Neutrophil (primary cell): Measurements from ENCODE around the gene WNK2.

Source experiments
- H3K27ac ChIP-seq: fragments of 200-600 bp; sonication (generic); 2 replicates; pipeline ENCODE4 v1.5.1; 2016; ENCODE audit warnings: mild to moderate bottlenecking, moderate library complexity
- H3K27me3 ChIP-seq: fragments of 200-600 bp; sonication (generic); 2 replicates; pipeline ENCODE4 v1.6.0; 2016; ENCODE audit warnings: mild to moderate bottlenecking
- H3K36me3 ChIP-seq: fragments of 200-600 bp; sonication (generic); 2 replicates; pipeline ENCODE4 v1.5.1; 2017
- H3K4me1 ChIP-seq, 2 experiments: fragments of 200-600 bp in 1 of 2; sonication (generic) in 1 of 2; 1 replicate in 1 of 2; 2 replicates in 1 of 2; pipeline versions ENCODE4 v1.5.1 to v1.6.1; 2013 to 2016; ENCODE audit warnings: low read depth in 1 of 2, low read length in 1 of 2, mild to moderate bottlenecking in 1 of 2, moderate library complexity in 1 of 2; ENCODE audit not compliant: control insufficient read depth in 1 of 2, insufficient read depth in 1 of 2
- H3K4me3 ChIP-seq, 2 experiments: fragments of 200-600 bp in 1 of 2; sonication (generic) in 1 of 2; 1 replicate in 1 of 2; 2 replicates in 1 of 2; pipeline ENCODE4 v1.5.1; 2013 to 2016; ENCODE audit warnings: low read depth in 1 of 2, low read length in 1 of 2, mild to moderate bottlenecking in 1 of 2, moderate library complexity in 1 of 2
- H3K9me3 ChIP-seq: fragments of 200-600 bp; sonication (generic); 2 replicates; pipeline ENCODE4 v1.5.1; 2016
- CTCF ChIP-seq: fragments of 200-600 bp; sonication (generic); IDR thresholded peaks from 2 replicates; pipeline ENCODE4 v1.5.1; 2016; ENCODE audit warnings: antibody characterized with exemption

The WNK2 gene

GRCh38 chr9:93225892-93226291, 42.0 kb downstream of the WNK2 start:
- Histone ChIP-seq H3K9me3 (no peaks in the 10 kb centered on the region), H3K4me1 (peaks cover 7 to 27% of the 10 kb centered on the region in 2 experiments), H3K27ac (no peak overlapping the region), H3K36me3 (no peaks in the 10 kb centered on the region), H3K27me3 (peaks cover 88% of the 10 kb centered on the region), H3K4me3 (no peak overlapping the region)
- TF ChIP-seq CTCF = no peak

GRCh38 chr9:93226819-93227218, 42.9 kb downstream of the WNK2 start:
- H3K4me3 ChIP-seq = no peak overlapping the region
- no peak overlapping the region for H3K27ac ChIP-seq
- TF ChIP-seq CTCF = no peak
- H3K36me3 ChIP-seq = no peaks in the 10 kb centered on the region
- H3K27me3 ChIP-seq = peaks cover 88% of the 10 kb centered on the region
- no peaks in the 10 kb centered on the region for H3K9me3 ChIP-seq
- peaks cover 14 to 36% of the 10 kb centered on the region in 2 experiments for H3K4me1 ChIP-seq

- Histone ChIP-seq H3K9me3 (no peaks in the 10 kb centered on the region), H3K36me3 (no peaks in the 10 kb centered on the region), H3K27ac (no peak overlapping the region), H3K27me3 (peaks cover 92% of the 10 kb centered on the region), H3K4me1 (peaks cover 13 to 25% of the 10 kb centered on the region in 2 experiments), H3K4me3 (no peak overlapping the region)
- TF ChIP-seq CTCF = no peak
Measured at GRCh38 chr9:93228030-93228429, 44.1 kb downstream of the WNK2 start.

- peaks cover 94% of the 10 kb centered on the region for H3K27me3 ChIP-seq
- H3K36me3 ChIP-seq = no peaks in the 10 kb centered on the region
- TF ChIP-seq CTCF = no peak
- no peaks in the 10 kb centered on the region for H3K9me3 ChIP-seq
- peaks cover 9 to 21% of the 10 kb centered on the region in 2 experiments for H3K4me1 ChIP-seq
- H3K4me3 ChIP-seq = no peak overlapping the region
- H3K27ac ChIP-seq = no peak overlapping the region
Measured at GRCh38 chr9:93228453-93228852, 44.5 kb downstream of the WNK2 start.

GRCh38 chr9:93229636-93230035, 45.7 kb downstream of the WNK2 start:
- H3K27ac ChIP-seq = no peak overlapping the region
- H3K4me3 ChIP-seq = no peak overlapping the region
- peaks cover 89% of the 10 kb centered on the region for H3K27me3 ChIP-seq
- H3K4me1 ChIP-seq = peaks cover 8 to 12% of the 10 kb centered on the region in 2 experiments
- H3K36me3 ChIP-seq = no peaks in the 10 kb centered on the region
- TF ChIP-seq CTCF = no peak
- no peaks in the 10 kb centered on the region for H3K9me3 ChIP-seq

GRCh38 chr9:93230185-93230584, 46.2 kb downstream of the WNK2 start:
- Histone ChIP-seq H3K9me3 (no peaks in the 10 kb centered on the region), H3K36me3 (no peaks in the 10 kb centered on the region), H3K4me1 (peaks cover 8 to 12% of the 10 kb centered on the region in 2 experiments), H3K27ac (no peak overlapping the region), H3K4me3 (no peak overlapping the region), H3K27me3 (peaks cover 88% of the 10 kb centered on the region)
- TF ChIP-seq CTCF = no peak
